Effector memory CD4-positive, alpha-beta T cell (primary cell): ENCODE results near the gene MARCHF7.
"Not testable (repeated sequence)": the region's sequence is repeated elsewhere in the genome, so short reads cannot be mapped to it uniquely, and the experiment has no call there.

ENCODE experiments used
- DNase-seq, 3 donors: peaks; one replicate each; pipeline ENCODE4 v3.0.0-alpha.2; 2020
- H3K27ac ChIP-seq: 2 replicates; pipeline ENCODE4 v1.7.0; 2013; ENCODE audit warnings: mild to moderate bottlenecking, low read length, moderate library complexity; ENCODE audit not compliant: insufficient read depth, poor library complexity, severe bottlenecking
- H3K27me3 ChIP-seq: replicated peaks from 2 replicates; pipeline ENCODE4 v1.7.0; 2013; ENCODE audit warnings: mild to moderate bottlenecking, low read length; ENCODE audit not compliant: insufficient read depth, control insufficient read depth, poor library complexity, severe bottlenecking
- H3K36me3 ChIP-seq: 2 replicates; pipeline ENCODE4 v1.7.0; 2013; ENCODE audit warnings: mild to moderate bottlenecking, low read length, moderate library complexity; ENCODE audit not compliant: control insufficient read depth, insufficient read depth
- H3K4me1 ChIP-seq: 2 replicates; pipeline ENCODE4 v1.7.0; 2013; ENCODE audit warnings: low read length, mild to moderate bottlenecking; ENCODE audit not compliant: control insufficient read depth, insufficient read depth, poor library complexity, severe bottlenecking
- H3K4me3 ChIP-seq: 2 replicates; pipeline ENCODE4 v1.7.0; 2013; ENCODE audit warnings: low read length, low read depth, mild to moderate bottlenecking; ENCODE audit not compliant: insufficient read depth, poor library complexity, severe bottlenecking
- H3K9me3 ChIP-seq: 2 replicates; pipeline ENCODE4 v1.7.0; 2013; ENCODE audit warnings: mild to moderate bottlenecking, low read length, moderate library complexity; ENCODE audit not compliant: control insufficient read depth
- total RNA-seq, 3 donors: gene quantifications; one replicate each; lab custom pipeline; 2026; lab: John Stamatoyannopoulos, UW

Gene MARCHF7, protein sequence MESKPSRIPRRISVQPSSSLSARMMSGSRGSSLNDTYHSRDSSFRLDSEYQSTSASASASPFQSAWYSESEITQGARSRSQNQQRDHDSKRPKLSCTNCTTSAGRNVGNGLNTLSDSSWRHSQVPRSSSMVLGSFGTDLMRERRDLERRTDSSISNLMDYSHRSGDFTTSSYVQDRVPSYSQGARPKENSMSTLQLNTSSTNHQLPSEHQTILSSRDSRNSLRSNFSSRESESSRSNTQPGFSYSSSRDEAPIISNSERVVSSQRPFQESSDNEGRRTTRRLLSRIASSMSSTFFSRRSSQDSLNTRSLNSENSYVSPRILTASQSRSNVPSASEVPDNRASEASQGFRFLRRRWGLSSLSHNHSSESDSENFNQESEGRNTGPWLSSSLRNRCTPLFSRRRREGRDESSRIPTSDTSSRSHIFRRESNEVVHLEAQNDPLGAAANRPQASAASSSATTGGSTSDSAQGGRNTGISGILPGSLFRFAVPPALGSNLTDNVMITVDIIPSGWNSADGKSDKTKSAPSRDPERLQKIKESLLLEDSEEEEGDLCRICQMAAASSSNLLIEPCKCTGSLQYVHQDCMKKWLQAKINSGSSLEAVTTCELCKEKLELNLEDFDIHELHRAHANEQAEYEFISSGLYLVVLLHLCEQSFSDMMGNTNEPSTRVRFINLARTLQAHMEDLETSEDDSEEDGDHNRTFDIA
- 115 to 125 (median 121) reads per million in 3 donors for total RNA-seq

DNA sequence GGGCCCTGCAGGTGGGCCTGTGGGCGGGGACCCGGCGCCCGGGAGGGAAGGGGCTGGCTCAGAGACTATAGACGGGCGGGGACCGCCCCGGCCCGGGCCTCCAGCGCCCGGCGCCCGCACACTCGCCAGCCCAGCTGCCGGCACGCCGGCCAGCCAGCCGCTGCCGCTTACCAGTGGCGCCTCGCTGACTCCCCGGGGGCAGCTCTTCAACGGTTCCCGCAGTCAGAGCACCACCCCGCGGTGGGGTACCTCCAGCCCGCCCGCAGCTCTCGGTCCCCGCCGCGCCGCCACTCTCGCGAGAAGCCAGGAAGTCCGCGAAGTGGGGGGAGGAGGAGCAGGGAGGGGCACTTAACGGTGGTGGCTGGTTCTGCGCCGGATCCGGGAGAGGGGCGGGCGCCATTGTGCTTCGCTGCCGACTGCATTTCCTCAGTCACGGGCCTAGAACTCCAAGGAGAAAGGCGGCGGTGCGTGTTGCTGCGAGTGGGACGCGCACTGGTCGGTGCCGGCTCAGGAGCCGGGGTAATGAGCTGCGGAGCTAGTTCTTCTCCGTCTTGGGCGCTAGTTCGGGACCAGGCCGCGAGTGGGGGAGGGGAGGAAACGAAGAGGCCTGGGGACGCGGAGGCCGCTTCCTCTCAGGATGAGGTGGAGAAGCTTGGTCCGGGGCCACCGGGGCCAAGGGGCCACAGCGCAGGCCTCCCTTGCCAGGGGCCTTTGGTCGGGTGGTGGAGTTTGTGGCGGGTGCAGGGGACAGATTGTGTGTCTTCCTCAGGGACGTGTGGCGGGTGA lies at the start of gene MARCHF7:
MARCHF7 (plus strand) TSS at position 364 of the 786 bp plus-strand sequence. CDS start 16,517 bp downstream, outside the sequence.
- Histone ChIP-seq H3K27ac (peak within 1 kb of the TSS; percentile 95), H3K36me3 (peaks cover 19% of the 10 kb centered on the region), H3K4me1 (peaks cover 20% of the 10 kb centered on the region), H3K9me3 (no peaks in the 10 kb centered on the region), H3K27me3 (no peaks in the 10 kb centered on the region), H3K4me3 (peak within 1 kb of the TSS; percentile 94)
- peak; percentile 91 to 95 (median 94) for DNase-seq

DNA sequence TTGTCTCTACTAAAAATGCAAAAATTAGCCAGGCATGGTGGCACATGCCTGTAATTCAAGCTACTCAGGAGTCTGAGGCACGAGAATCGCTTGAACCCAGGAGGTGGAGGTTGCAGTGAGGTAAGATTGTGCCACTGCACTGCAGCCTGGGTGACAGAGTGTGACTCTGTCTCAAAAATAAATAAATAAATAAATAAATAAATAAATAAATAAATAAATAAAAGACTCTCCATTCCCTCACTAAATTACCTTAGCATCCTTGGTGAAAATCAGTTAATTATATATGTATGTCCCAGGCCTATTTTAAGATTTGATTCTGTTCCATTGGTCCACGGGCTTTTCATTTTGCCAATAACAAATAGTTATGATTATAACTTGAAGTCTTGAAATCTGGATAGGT lies 44.9 kb upstream of the MARCHF7 start:
- H3K36me3 ChIP-seq, H3K9me3 ChIP-seq, H3K4me3 ChIP-seq, H3K27me3 ChIP-seq, H3K27ac ChIP-seq, DNase-seq, H3K4me1 ChIP-seq: not testable (repeated sequence)

DNA sequence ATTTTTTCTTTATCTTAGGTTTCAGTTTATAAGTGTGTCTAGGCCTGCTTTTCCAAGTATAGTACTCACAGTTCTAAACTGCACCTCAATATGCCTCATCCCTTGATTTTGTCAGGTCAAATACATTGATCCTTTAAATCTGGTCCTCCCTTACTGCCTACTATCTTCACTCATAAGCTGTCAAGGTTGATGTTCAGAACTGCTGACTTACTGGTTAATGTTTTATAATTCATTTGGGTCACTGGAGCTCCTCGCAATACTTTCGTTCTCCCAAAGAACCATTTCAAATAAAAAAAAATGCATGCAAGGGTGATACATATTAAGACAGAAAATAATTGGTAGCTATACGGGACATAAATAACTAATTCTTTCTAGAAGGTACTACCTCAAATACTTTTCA lies 41.3 kb upstream of the MARCHF7 start:
- Histone ChIP-seq H3K9me3 (no peaks in the 10 kb centered on the region), H3K4me3 (no peak overlapping the region), H3K4me1 (no peaks in the 10 kb centered on the region), H3K27me3 (no peaks in the 10 kb centered on the region), H3K27ac (no peak overlapping the region), H3K36me3 (no peaks in the 10 kb centered on the region)
- DNase-seq, result no peak

DNA sequence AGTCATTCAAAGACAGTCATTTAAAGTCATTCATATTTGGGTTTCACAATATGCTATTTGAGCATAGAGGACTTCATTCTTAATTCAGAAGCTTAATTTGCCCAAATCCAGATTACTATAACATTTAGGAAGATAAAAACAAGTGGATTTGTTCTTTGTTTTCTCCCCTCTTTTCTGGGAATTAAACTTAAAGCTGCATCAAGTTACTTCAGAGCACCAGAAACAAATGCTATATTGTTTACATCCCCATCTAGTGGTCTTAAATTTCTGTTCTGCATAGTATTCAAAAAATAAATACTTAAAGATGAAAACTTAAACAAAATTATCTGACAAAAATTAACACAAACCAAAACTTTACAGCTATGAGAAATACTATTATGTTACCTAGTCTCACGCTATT lies 34.7 kb upstream of the MARCHF7 start:
- Histone ChIP-seq H3K9me3 (no peaks in the 10 kb centered on the region), H3K27me3 (no peaks in the 10 kb centered on the region), H3K4me1 (no peaks in the 10 kb centered on the region), H3K4me3 (no peak overlapping the region), H3K36me3 (no peaks in the 10 kb centered on the region), H3K27ac (no peak overlapping the region)
- no peak for DNase-seq

DNA sequence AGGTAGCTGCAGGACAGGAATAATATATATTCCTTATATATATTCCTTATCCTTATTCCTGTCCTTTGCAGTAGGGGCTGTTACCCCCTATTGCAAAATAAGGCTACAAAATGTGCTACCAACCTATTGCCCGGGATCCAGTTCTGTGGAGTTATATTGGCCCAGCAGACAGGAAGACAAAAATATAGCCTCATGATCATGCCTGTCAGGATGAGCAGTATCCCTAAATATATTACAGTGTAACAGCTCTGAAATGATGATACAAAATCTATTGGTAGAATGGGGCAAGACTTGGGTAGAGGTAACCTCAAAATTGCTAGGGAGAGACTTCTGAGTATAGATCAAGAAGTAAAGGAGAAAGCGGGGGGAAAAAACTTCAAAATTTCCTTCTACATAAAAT lies 31.6 kb upstream of the MARCHF7 start:
- no peak for DNase-seq
- no peak overlapping the region for H3K4me3 ChIP-seq
- H3K9me3 ChIP-seq, result no peaks in the 10 kb centered on the region
- no peaks in the 10 kb centered on the region for H3K36me3 ChIP-seq
- H3K27ac ChIP-seq, result no peak overlapping the region
- H3K27me3 ChIP-seq, result no peaks in the 10 kb centered on the region
- H3K4me1 ChIP-seq, result no peaks in the 10 kb centered on the region

DNA sequence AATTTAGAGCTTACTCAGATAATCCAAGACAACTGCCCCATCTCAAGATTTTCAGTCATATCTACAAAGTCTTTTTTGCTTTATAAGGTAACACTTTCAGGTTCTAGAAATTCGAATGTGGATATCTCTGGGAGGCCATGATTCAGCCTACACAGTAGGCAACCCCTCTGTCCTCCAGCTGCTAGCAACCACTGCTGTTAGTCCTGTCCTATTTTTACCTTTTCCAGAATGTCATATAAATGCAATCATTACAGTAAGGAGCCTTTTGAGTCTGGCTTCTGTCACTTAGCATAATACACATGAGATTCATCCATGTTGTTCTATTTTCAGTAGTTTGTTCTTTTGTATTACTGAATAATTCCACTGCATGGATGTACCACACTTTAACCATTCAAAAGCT lies 28.5 kb upstream of the MARCHF7 start:
- no peaks in the 10 kb centered on the region for H3K9me3 ChIP-seq
- H3K4me1 ChIP-seq, result no peaks in the 10 kb centered on the region
- no peaks in the 10 kb centered on the region for H3K36me3 ChIP-seq
- no peaks in the 10 kb centered on the region for H3K27me3 ChIP-seq
- no peak overlapping the region for H3K27ac ChIP-seq
- no peak overlapping the region for H3K4me3 ChIP-seq
- DNase-seq, result no peak

DNA sequence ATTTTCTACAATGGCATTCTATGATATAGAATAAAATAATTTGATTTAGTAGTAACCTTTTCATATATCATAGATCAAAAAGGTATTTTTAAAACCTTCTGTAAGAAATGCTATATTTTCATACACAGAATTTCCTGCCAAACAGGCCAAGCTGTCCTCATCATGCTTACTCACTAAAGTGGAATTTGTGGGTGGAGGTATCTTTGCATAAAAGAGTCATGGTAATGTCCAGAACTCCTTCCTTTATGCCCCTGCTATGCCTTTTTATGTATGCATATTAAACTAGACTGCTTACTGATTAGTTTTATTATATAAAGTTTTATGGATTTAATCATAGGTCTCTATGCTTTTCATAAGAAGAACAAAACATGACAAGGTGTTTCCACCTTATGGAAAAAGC lies 27.5 kb upstream of the MARCHF7 start:
- H3K4me1 ChIP-seq, result no peaks in the 10 kb centered on the region
- H3K27me3 ChIP-seq, result no peaks in the 10 kb centered on the region
- H3K4me3 ChIP-seq, result no peak overlapping the region
- DNase-seq, result no peak
- no peaks in the 10 kb centered on the region for H3K9me3 ChIP-seq
- no peak overlapping the region for H3K27ac ChIP-seq
- H3K36me3 ChIP-seq, result no peaks in the 10 kb centered on the region

DNA sequence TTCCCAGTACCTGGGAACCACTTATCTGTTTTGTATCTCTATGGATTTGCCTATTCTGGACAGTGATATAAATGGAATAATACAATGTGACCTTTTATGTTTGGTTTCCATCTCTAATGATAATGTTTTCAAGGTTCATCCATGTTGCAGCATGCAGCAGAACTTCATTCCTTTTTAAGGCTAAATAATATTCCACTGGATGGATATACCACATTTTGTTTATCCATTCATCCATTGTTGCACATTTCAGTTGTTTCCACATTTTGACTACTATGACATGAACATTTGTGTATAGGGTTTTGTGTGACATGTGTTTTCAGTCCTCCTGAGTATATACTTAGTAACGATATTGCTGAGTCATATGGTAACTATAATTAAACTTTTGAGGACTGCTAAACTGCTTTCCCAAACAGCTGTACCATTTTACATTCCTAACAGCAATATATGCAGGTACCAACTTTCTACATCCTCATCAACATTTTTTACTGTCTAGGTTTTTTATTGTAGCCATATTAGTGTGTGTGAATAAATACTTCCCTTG lies 17.7 kb upstream of the MARCHF7 start:
- H3K4me1 ChIP-seq, result no peaks in the 10 kb centered on the region
- no peak overlapping the region for H3K4me3 ChIP-seq
- H3K36me3 ChIP-seq, result no peaks in the 10 kb centered on the region
- no peak for DNase-seq
- H3K9me3 ChIP-seq, result no peaks in the 10 kb centered on the region
- no peak overlapping the region for H3K27ac ChIP-seq
- H3K27me3 ChIP-seq, result no peaks in the 10 kb centered on the region

DNA sequence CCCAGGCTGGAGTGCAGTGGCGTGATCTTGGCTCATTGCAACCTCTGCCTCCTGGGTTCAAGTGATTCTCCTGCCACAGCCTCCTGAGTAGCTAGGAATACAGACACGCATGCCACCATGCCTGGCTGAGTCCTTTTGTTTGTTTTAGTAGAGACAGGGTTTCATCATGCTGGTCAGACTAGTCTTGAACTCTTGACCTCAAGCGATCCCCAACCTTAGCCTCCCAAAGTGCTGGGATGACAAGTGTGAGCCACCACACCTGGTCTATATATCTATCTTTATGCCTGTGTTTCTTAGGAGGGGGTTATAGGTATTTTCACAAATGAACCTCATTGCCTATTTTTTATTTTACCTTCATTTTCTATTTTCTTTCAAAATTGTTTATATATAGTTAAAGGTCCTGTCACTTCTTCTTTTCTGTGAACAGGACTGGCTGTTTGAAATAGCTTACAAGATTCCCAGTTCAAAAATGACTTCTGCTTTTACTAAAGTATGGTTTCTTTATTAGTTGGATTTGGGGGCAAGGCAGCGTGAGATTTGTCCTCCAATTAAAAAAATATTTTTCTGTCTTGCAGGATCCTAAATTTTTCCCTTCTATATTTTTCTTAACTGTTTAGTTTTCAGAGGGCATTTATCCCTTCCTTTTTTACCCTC lies 16.4 kb upstream of the MARCHF7 start:
- no peaks in the 10 kb centered on the region for H3K36me3 ChIP-seq
- H3K27me3 ChIP-seq, result no peaks in the 10 kb centered on the region
- no peaks in the 10 kb centered on the region for H3K9me3 ChIP-seq
- no peak for DNase-seq
- H3K27ac ChIP-seq, result no peak overlapping the region
- no peaks in the 10 kb centered on the region for H3K4me1 ChIP-seq
- no peak overlapping the region for H3K4me3 ChIP-seq
